Upper lobe of right lung (tissue), 1 donor: ENCODE results near the gene PSIP1. TPM values are rescaled to one million over a fixed set of nuclear protein-coding genes. Genes with fewer than 3 reads are reported as not detected.

Experiments
- ATAC-seq: fragments of 200-7000 bp; cut with Tn5 transposase; one replicate; pipeline ENCODE4 v1.9.1; 2020; ENCODE audit warnings: mild to moderate bottlenecking, moderate library complexity
- DNase-seq: peaks from one replicate; pipeline ENCODE4 v3.0.0-alpha.2; 2020
- H3K27ac ChIP-seq: fragments of 200-600 bp; one replicate; pipeline ENCODE4 v1.8.0; 2022
- H3K27me3 ChIP-seq: fragments of 200-600 bp; one replicate; pipeline ENCODE4 v1.8.0; 2022; ENCODE audit warnings: mild to moderate bottlenecking
- H3K36me3 ChIP-seq: fragments of 200-600 bp; one replicate; pipeline ENCODE4 v1.8.0; 2022
- H3K4me1 ChIP-seq: fragments of 200-600 bp; one replicate; pipeline ENCODE4 v1.8.0; 2022
- H3K4me3 ChIP-seq: fragments of 200-600 bp; one replicate; pipeline ENCODE4 v1.8.0; 2022; ENCODE audit warnings: mild to moderate bottlenecking
- H3K9me3 ChIP-seq: fragments of 200-600 bp; one replicate; pipeline ENCODE4 v1.8.0; 2022
- CTCF ChIP-seq: fragments of 200-600 bp; IDR thresholded peaks from one replicate; pipeline ENCODE4 v1.8.0; 2022; ENCODE audit warnings: antibody characterized with exemption
- intact Hi-C: fragments of 100-400 bp; cut with DNase I; formaldehyde crosslinking; loops from one replicate; pipeline ENCODE4 v1.11.0; 2022
- total RNA-seq: library from RNA; stranded (reverse); fragmentation: NEBNext Ultra II Directional; extraction: Animal tissue kit (Norgen Biotek cat#: 25700); gene quantifications from one replicate; pipeline ENCODE4 v1.2.1, GENCODE V29; 2021
- donor health status: DM: no; HTN: yes; CAD: no; lungs with severe emphysema.

PSIP1 gene
- total RNA-seq, 1 donor from 2014 or later: 32.8 TPM

GRCh38 chr9:15501179-15501578 lies 9.6 kb downstream of the PSIP1 start:
- intact Hi-C loops: no loop called here
- H3K4me1 ChIP-seq: no peaks in the 10 kb centered on the region
- ATAC-seq (no peak), DNase-seq (no peak)
- H3K27me3 ChIP-seq: no peaks in the 10 kb centered on the region
- no peak overlapping the region for H3K27ac ChIP-seq
- TF ChIP-seq CTCF: peak; percentile 8
- peaks cover 27% of the 10 kb centered on the region for H3K36me3 ChIP-seq
- H3K4me3 ChIP-seq: no peak overlapping the region
- H3K9me3 ChIP-seq: no peaks in the 10 kb centered on the region

- DNase-seq: no peak
- ATAC-seq: no peak
- no peak overlapping the region for H3K27ac ChIP-seq
- no peaks in the 10 kb centered on the region for H3K27me3 ChIP-seq
- H3K4me3 ChIP-seq: no peak overlapping the region
- no peaks in the 10 kb centered on the region for H3K9me3 ChIP-seq
- no peak for TF ChIP-seq CTCF
- no peaks in the 10 kb centered on the region for H3K4me1 ChIP-seq
- H3K36me3 ChIP-seq: peaks cover 7% of the 10 kb centered on the region
- intact Hi-C loops: no loop called here
Measured at GRCh38 chr9:15499139-15499538, 11.6 kb downstream of the PSIP1 start.

GRCh38 chr9:15498246-15498995 lies 12.3 kb downstream of the PSIP1 start:
- ATAC-seq (no peak), DNase-seq (no peak)
- no peak for TF ChIP-seq CTCF
- intact Hi-C loops: no loop called here
- Histone ChIP-seq H3K9me3 (no peaks in the 10 kb centered on the region), H3K27me3 (no peaks in the 10 kb centered on the region), H3K4me3 (no peak overlapping the region), H3K36me3 (peaks cover 6% of the 10 kb centered on the region), H3K27ac (no peak overlapping the region), H3K4me1 (no peaks in the 10 kb centered on the region)

- DNase-seq: no peak
- TF ChIP-seq CTCF: no peak
- intact Hi-C loops: no loop called here
- Histone ChIP-seq H3K4me3 (no peak overlapping the region), H3K27me3 (no peaks in the 10 kb centered on the region), H3K4me1 (no peaks in the 10 kb centered on the region), H3K36me3 (peaks cover 4% of the 10 kb centered on the region), H3K27ac (no peak overlapping the region), H3K9me3 (no peaks in the 10 kb centered on the region)
- no peak for ATAC-seq
Measured at GRCh38 chr9:15492485-15493150, 18.2 kb downstream of the PSIP1 start.

GRCh38 chr9:15491950-15492349 lies 18.8 kb downstream of the PSIP1 start:
- no peak for ATAC-seq
- H3K27ac ChIP-seq: no peak overlapping the region
- intact Hi-C loops: no loop called here
- H3K4me3 ChIP-seq: no peak overlapping the region
- peaks cover 3% of the 10 kb centered on the region for H3K36me3 ChIP-seq
- no peaks in the 10 kb centered on the region for H3K4me1 ChIP-seq
- TF ChIP-seq CTCF: no peak
- no peaks in the 10 kb centered on the region for H3K27me3 ChIP-seq
- DNase-seq: no peak
- no peaks in the 10 kb centered on the region for H3K9me3 ChIP-seq
